Measurements from ENCODE around the gene ARHGEF19.
"Not testable (repeated sequence)": the region's sequence is repeated elsewhere in the genome, so short reads cannot be mapped to it uniquely, and the experiment has no call there.

Gene ARHGEF19

GRCh38 chr1:16230744-16231143 lies 18.3 kb upstream of the ARHGEF19 start:
- TF ChIP-seq CTCF (IDR thresholded peaks at IDR 0.05; ENCODE audit: low read depth, low read length, missing control alignments): no peak
- H3K4me3 ChIP-seq (ENCODE audit: low read depth, low read length): no peak overlapping the region
- DNase-seq (ENCODE audit: low read depth): no peak

- no peak for DNase-seq (ENCODE audit: low read depth)
- no peak overlapping the region for H3K4me3 ChIP-seq (ENCODE audit: low read depth, low read length)
- no peak for TF ChIP-seq CTCF (IDR thresholded peaks at IDR 0.05; ENCODE audit: low read depth, low read length, missing control alignments)
Measured at GRCh38 chr1:16229976-16230740, 17.7 kb upstream of the ARHGEF19 start.

- DNase-seq (ENCODE audit: low read depth): no peak
- H3K4me3 ChIP-seq (ENCODE audit: low read depth, low read length): no peak overlapping the region
- TF ChIP-seq CTCF (IDR thresholded peaks at IDR 0.05; ENCODE audit: low read depth, low read length, missing control alignments): no peak
Measured at GRCh38 chr1:16226490-16227179, 14.2 kb upstream of the ARHGEF19 start.

GRCh38 chr1:16226129-16226489 lies 13.7 kb upstream of the ARHGEF19 start:
- DNase-seq (ENCODE audit: low read depth): no peak
- no peak for TF ChIP-seq CTCF (IDR thresholded peaks at IDR 0.05; ENCODE audit: low read depth, low read length, missing control alignments)
- H3K4me3 ChIP-seq (ENCODE audit: low read depth, low read length): no peak overlapping the region

- no peak for TF ChIP-seq CTCF (IDR thresholded peaks at IDR 0.05; ENCODE audit: low read depth, low read length, missing control alignments)
- DNase-seq (ENCODE audit: low read depth): no peak
- no peak overlapping the region for H3K4me3 ChIP-seq (ENCODE audit: low read depth, low read length)
Measured at GRCh38 chr1:16224472-16224871, 12.0 kb upstream of the ARHGEF19 start.

GRCh38 chr1:16222716-16223115 lies 10.3 kb upstream of the ARHGEF19 start:
- DNase-seq (ENCODE audit: low read depth); H3K4me3 ChIP-seq (ENCODE audit: low read depth, low read length): not testable (repeated sequence)

GRCh38 chr1:16221499-16221898 lies 9.0 kb upstream of the ARHGEF19 start:
- TF ChIP-seq CTCF (IDR thresholded peaks at IDR 0.05; ENCODE audit: low read depth, low read length, missing control alignments): no peak
- no peak for DNase-seq (ENCODE audit: low read depth)
- H3K4me3 ChIP-seq (ENCODE audit: low read depth, low read length): no peak overlapping the region
